K562 (cell line): ENCODE measurements around the gene CBFA2T3. TPM values are rescaled to one million over a fixed set of nuclear protein-coding genes. Genes with fewer than 3 reads are reported as not detected.
A peak's percentile ranks its signal among the peaks of the same experiment; 100 is the strongest.

Experiments
- FOSL1 ChIP-seq: fragments of 200-800 bp; sonication (Bioruptor generic); conservative IDR thresholded peaks from 2 replicates; pipeline ENCODE4 v1.6.1; 2016; ENCODE audit warnings: missing genetic modification characterization, missing compliant biosample characterization
- ILF3 ChIP-seq: fragments of 450-650 bp; IDR thresholded peaks from 2 replicates; pipeline ENCODE4 v1.6.1; 2018; ENCODE audit warnings: antibody characterized with exemption, mild to moderate bottlenecking, moderate library complexity, borderline replicate concordance
- MITF ChIP-seq: IDR thresholded peaks from 2 replicates; pipeline ENCODE4 v1.6.1; 2014; ENCODE audit warnings: antibody characterized with exemption
- REST ChIP-seq, 2 experiments: fragments of 450-650 bp; formaldehyde crosslinking in 1 of 2; IDR thresholded peaks; 2 replicates each; pipeline versions ENCODE4 v1.4.0 to v1.6.1; 2014 to 2020; ENCODE audit warnings: mild to moderate bottlenecking in 2 of 2, borderline replicate concordance in 1 of 2, low read depth in 1 of 2
- SMAD1 ChIP-seq: fragments of 150-350 bp; IDR thresholded peaks from 2 replicates; pipeline ENCODE4 v1.6.1; 2014; ENCODE audit warnings: low read length, low read depth; ENCODE audit not compliant: partially characterized antibody
- YY1 ChIP-seq, 3 experiments: IDR thresholded peaks; 2 replicates each; pipeline ENCODE4 v1.6.1; 2011; ENCODE audit warnings: low read length in 2 of 3, mild to moderate bottlenecking in 2 of 3, moderate library complexity in 2 of 3, borderline replicate concordance in 1 of 3, control low read depth in 1 of 3, low read depth in 1 of 3; ENCODE audit not compliant: insufficient read depth in 3 of 3, insufficient replicate concordance in 2 of 3, control insufficient read depth in 1 of 3, insufficient read length in 1 of 3; ENCODE audit errors: extremely low read depth in 1 of 3
- ZBTB9 ChIP-seq: fragments of 450-650 bp; formaldehyde crosslinking; IDR thresholded peaks from 2 replicates; pipeline ENCODE4 v1.4.0; 2020; ENCODE audit warnings: mild to moderate bottlenecking, moderate library complexity
- ZNF830 ChIP-seq: fragments of 250-450 bp; sonication (Bioruptor Pico); IDR thresholded peaks from 2 replicates; pipeline ENCODE4 v1.5.0; 2021; ENCODE audit warnings: mild to moderate bottlenecking
- polyA plus RNA-seq, 8 experiments: library from polyadenylated mRNA; depleted of rRNA in 4 of 8; stranded (reverse) in 5 of 8; unstranded in 3 of 8; fragments of >200 nt; fragmentation: Nextera tagmentation in 2 of 8; fragmentation: Illumina TruSeq in 1 of 8; extraction: Ambion mirVana in 2 of 8; extraction: Trizol in 1 of 8; gene quantifications; 2 replicates each; pipeline versions ENCODE4 v1.2.1 to v1.2.3, GENCODE V29; 2011 to 2014; ENCODE audit warnings: inconsistent platforms in 1 of 8, missing spikeins in 1 of 8
- total RNA-seq, 7 experiments: library from RNA; depleted of rRNA in 6 of 7; stranded (reverse); fragments of >200 nt in 6 of 7; fragmentation: Illumina TruSeq in 2 of 7; extraction: Trizol in 2 of 7; gene quantifications; 2 replicates each; pipeline versions ENCODE4 v1.2.1 to v1.2.3, GENCODE V29; 2011 to 2021; ENCODE audit warnings: low replicate concordance in 1 of 7
- TF ChIP-seq, protein P1 (sequence below), 2 experiments: fragments of 450-650 bp in 1 of 2; IDR thresholded peaks; 2 replicates each; pipeline ENCODE4 v1.6.1; 2011 to 2017; ENCODE audit warnings: low read depth in 2 of 2, antibody characterized with exemption in 1 of 2, borderline replicate concordance in 1 of 2, low read length in 1 of 2, mild to moderate bottlenecking in 1 of 2, mixed read lengths in 1 of 2; ENCODE audit not compliant: control insufficient read depth in 1 of 2

CBFA2T3 gene
- total and polyA plus RNA-seq, 9 of the 15 experiments (the other 6 are each of a cell fraction or from before 2014, with no cell fraction given), result 2.3 to 145 (median 6.7) TPM

DNA sequence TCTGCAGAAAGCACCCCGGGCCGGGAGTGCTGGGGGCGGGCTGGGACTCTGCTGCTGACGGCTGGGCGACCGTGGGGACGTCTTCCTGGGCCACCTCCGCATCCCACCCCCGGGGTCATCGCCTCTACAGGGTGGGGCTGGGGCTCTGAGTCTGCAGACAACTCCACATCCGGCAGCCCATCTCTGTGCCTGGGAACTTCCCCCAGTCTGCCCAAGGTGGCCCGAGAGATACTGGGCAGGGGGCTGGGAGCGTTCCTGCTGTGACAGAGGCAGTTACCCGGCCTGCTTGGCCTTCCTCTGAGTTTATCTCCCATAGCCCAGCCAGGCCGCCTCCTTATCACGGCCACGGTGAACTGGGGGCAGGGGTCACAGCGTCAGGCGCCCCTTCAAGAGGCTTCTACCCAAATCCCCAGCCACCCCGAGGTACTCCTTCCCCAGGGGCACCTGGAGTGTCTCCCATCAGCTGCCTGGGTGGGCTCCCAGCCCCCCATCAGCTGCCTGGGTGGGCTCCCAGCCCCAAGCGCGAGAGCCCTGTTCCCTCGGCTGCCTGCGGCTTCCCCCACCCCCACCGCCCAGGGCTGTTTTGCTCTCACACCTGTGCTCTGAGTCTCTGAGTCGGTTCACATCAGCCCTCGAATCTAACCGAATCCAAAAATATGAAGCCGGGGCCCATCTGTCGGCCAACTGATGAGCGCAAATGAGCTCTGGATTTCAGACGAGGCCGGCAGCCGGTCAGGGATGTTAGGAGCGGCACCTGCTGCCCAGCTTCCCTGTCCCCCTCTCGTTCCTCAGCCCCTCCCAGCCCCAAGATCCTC is 15.6 kb upstream of the CBFA2T3 start (continued):
- TF ChIP-seq REST (IDR thresholded peaks at IDR 0.05; ENCODE audit: borderline replicate concordance), result peak; percentile 32; the same call in 1 of the 2 replicates
- peak; percentile 59; the same call in 1 of the 2 replicates for TF ChIP-seq REST (CRISPR knock-in tag; IDR thresholded peaks at IDR 0.05; ENCODE audit: low read depth)
- TF ChIP-seq ZNF830 (CRISPR knock-in tag), result peak; percentile 73; the same call in 1 of the 2 replicates
- TF ChIP-seq, protein P1, sequence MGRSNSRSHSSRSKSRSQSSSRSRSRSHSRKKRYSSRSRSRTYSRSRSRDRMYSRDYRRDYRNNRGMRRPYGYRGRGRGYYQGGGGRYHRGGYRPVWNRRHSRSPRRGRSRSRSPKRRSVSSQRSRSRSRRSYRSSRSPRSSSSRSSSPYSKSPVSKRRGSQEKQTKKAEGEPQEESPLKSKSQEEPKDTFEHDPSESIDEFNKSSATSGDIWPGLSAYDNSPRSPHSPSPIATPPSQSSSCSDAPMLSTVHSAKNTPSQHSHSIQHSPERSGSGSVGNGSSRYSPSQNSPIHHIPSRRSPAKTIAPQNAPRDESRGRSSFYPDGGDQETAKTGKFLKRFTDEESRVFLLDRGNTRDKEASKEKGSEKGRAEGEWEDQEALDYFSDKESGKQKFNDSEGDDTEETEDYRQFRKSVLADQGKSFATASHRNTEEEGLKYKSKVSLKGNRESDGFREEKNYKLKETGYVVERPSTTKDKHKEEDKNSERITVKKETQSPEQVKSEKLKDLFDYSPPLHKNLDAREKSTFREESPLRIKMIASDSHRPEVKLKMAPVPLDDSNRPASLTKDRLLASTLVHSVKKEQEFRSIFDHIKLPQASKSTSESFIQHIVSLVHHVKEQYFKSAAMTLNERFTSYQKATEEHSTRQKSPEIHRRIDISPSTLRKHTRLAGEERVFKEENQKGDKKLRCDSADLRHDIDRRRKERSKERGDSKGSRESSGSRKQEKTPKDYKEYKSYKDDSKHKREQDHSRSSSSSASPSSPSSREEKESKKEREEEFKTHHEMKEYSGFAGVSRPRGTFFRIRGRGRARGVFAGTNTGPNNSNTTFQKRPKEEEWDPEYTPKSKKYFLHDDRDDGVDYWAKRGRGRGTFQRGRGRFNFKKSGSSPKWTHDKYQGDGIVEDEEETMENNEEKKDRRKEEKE (IDR thresholded peaks at IDR 0.05; ENCODE audit: borderline replicate concordance in 1 of 2, control insufficient read depth in 1 of 2, low read depth in 2 of 2, low read length in 1 of 2), result 0 out of 4 replicates have a peak, but pooled peaks of 1 of the 2 experiments have one; percentile 60
- peak; percentile 47 for TF ChIP-seq FOSL1 (tag)
- peak; percentile 86 for TF ChIP-seq SMAD1
- peak; percentile 91 for TF ChIP-seq MITF
- peak in 2 of 3 experiments; percentile 51 to 54 for TF ChIP-seq YY1 (IDR thresholded peaks at IDR 0.05; ENCODE audit: borderline replicate concordance in 1 of 3, control insufficient read depth in 1 of 3, extremely low read depth in 1 of 3, insufficient read depth in 3 of 3, insufficient read length in 1 of 3, insufficient replicate concordance in 2 of 3, low read depth in 1 of 3, low read length in 2 of 3)
- peak; percentile 64; the same call in 1 of the 2 replicates for TF ChIP-seq ZBTB9 (CRISPR knock-in tag)
- TF ChIP-seq ILF3, result no peak; the same call in 1 of the 2 replicates
